Measurements from ENCODE around the gene OR5A2. TPM values are rescaled to one million over a fixed set of nuclear protein-coding genes. Genes with fewer than 3 reads are reported as not detected.

OR5A2 gene
- total and polyA plus RNA-seq, 10 of the 15 experiments (the other 5 are each of a cell fraction or from before 2014, with no cell fraction given): not detected

DNA sequence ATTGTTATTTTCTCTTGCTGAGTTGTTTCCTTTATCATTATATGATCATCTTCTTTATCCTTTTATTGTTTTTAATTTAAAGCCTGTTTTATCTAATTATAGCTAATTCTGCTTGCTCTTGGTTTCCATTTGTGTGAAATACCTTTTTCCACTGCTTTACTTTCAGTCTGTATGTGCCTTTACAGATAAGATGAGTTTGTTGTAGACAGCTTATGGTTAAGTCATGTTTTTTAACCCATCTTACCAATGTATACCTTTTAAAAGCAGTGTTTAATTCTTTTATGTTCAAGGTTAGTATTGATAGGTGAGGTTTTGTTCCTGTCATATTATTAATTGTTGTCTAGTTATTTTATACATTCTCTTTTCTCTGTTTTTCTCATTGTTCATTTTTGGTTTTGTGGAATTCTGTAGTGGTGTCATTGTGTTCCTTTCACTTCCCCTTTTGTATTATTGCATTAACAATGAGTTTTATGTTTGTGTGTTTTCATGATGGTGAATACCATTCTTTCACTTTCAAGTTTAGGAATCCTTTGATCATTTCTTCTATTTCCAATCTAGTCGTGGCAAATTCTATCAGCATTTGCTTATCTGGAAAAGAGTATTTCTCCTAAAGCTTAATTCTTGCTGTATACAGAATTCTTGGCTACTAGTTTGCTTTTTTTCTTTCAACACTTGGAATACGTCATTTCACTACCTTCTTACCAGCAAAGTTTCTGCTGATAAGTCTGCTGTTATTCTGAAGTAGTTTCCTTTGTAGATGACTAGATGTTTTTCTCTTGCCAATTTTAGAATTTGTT lies 45.8 kb downstream of the OR5A2 start (continued):
- TF ChIP-seq, protein P1, sequence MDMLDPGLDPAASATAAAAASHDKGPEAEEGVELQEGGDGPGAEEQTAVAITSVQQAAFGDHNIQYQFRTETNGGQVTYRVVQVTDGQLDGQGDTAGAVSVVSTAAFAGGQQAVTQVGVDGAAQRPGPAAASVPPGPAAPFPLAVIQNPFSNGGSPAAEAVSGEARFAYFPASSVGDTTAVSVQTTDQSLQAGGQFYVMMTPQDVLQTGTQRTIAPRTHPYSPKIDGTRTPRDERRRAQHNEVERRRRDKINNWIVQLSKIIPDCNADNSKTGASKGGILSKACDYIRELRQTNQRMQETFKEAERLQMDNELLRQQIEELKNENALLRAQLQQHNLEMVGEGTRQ (IDR thresholded peaks at IDR 0.05; ENCODE audit: borderline replicate concordance, low read depth, low read length): no peak
- TF ChIP-seq ESRRA (IDR thresholded peaks at IDR 0.05; ENCODE audit: low read length) (no peak), PAX5 (IDR thresholded peaks at IDR 0.05; ENCODE audit: borderline replicate concordance, low read depth, low read length) (0 out of 2 replicates have a peak, but pooled peaks have one; percentile 17), POU2F2 (IDR thresholded peaks at IDR 0.05; ENCODE audit: borderline replicate concordance, low read depth, low read length) (0 out of 3 replicates have a peak, but pooled peaks have one; percentile 22), ZNF24 (IDR thresholded peaks at IDR 0.05) (peak; percentile 96), IKZF2 (IDR thresholded peaks at IDR 0.05) (peak; percentile 100), FOXM1 (IDR thresholded peaks at IDR 0.05; ENCODE audit: low read depth, low read length) (peak; percentile 84; the same call in 1 of the 2 replicates), MEF2A (IDR thresholded peaks at IDR 0.05; ENCODE audit: insufficient read depth, low read depth, low read length) (peak; percentile 43; the same call in 1 of the 2 replicates), ZNF274 (IDR thresholded peaks at IDR 0.05; ENCODE audit: insufficient read depth, insufficient read length) (no peak), EED (IDR thresholded peaks at IDR 0.05; ENCODE audit: low read depth) (no peak), CBX5 (IDR thresholded peaks at IDR 0.05; ENCODE audit: low read depth) (peak; percentile 85; the same call in 1 of the 2 replicates), STAT3 (IDR thresholded peaks at IDR 0.05; ENCODE audit: low read depth, low read length) (no peak), MEF2B (IDR thresholded peaks at IDR 0.05; ENCODE audit: partially characterized antibody, poor library complexity, severe bottlenecking) (peak; percentile 71), YBX1 (IDR thresholded peaks at IDR 0.05) (no peak), SUPT20H (IDR thresholded peaks at IDR 0.05; ENCODE audit: borderline replicate concordance, control insufficient read depth, low read depth, low read length) (no peak)
- TF ChIP-seq, protein P2, sequence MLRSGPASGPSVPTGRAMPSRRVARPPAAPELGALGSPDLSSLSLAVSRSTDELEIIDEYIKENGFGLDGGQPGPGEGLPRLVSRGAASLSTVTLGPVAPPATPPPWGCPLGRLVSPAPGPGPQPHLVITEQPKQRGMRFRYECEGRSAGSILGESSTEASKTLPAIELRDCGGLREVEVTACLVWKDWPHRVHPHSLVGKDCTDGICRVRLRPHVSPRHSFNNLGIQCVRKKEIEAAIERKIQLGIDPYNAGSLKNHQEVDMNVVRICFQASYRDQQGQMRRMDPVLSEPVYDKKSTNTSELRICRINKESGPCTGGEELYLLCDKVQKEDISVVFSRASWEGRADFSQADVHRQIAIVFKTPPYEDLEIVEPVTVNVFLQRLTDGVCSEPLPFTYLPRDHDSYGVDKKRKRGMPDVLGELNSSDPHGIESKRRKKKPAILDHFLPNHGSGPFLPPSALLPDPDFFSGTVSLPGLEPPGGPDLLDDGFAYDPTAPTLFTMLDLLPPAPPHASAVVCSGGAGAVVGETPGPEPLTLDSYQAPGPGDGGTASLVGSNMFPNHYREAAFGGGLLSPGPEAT (IDR thresholded peaks at IDR 0.05; ENCODE audit: low read depth): peak; percentile 99
- TF ChIP-seq, protein P3, sequence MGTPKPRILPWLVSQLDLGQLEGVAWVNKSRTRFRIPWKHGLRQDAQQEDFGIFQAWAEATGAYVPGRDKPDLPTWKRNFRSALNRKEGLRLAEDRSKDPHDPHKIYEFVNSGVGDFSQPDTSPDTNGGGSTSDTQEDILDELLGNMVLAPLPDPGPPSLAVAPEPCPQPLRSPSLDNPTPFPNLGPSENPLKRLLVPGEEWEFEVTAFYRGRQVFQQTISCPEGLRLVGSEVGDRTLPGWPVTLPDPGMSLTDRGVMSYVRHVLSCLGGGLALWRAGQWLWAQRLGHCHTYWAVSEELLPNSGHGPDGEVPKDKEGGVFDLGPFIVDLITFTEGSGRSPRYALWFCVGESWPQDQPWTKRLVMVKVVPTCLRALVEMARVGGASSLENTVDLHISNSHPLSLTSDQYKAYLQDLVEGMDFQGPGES (IDR thresholded peaks at IDR 0.05): no peak
- TF ChIP-seq, protein P4, sequence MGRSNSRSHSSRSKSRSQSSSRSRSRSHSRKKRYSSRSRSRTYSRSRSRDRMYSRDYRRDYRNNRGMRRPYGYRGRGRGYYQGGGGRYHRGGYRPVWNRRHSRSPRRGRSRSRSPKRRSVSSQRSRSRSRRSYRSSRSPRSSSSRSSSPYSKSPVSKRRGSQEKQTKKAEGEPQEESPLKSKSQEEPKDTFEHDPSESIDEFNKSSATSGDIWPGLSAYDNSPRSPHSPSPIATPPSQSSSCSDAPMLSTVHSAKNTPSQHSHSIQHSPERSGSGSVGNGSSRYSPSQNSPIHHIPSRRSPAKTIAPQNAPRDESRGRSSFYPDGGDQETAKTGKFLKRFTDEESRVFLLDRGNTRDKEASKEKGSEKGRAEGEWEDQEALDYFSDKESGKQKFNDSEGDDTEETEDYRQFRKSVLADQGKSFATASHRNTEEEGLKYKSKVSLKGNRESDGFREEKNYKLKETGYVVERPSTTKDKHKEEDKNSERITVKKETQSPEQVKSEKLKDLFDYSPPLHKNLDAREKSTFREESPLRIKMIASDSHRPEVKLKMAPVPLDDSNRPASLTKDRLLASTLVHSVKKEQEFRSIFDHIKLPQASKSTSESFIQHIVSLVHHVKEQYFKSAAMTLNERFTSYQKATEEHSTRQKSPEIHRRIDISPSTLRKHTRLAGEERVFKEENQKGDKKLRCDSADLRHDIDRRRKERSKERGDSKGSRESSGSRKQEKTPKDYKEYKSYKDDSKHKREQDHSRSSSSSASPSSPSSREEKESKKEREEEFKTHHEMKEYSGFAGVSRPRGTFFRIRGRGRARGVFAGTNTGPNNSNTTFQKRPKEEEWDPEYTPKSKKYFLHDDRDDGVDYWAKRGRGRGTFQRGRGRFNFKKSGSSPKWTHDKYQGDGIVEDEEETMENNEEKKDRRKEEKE (IDR thresholded peaks at IDR 0.05): no peak
- TF ChIP-seq, protein P5, sequence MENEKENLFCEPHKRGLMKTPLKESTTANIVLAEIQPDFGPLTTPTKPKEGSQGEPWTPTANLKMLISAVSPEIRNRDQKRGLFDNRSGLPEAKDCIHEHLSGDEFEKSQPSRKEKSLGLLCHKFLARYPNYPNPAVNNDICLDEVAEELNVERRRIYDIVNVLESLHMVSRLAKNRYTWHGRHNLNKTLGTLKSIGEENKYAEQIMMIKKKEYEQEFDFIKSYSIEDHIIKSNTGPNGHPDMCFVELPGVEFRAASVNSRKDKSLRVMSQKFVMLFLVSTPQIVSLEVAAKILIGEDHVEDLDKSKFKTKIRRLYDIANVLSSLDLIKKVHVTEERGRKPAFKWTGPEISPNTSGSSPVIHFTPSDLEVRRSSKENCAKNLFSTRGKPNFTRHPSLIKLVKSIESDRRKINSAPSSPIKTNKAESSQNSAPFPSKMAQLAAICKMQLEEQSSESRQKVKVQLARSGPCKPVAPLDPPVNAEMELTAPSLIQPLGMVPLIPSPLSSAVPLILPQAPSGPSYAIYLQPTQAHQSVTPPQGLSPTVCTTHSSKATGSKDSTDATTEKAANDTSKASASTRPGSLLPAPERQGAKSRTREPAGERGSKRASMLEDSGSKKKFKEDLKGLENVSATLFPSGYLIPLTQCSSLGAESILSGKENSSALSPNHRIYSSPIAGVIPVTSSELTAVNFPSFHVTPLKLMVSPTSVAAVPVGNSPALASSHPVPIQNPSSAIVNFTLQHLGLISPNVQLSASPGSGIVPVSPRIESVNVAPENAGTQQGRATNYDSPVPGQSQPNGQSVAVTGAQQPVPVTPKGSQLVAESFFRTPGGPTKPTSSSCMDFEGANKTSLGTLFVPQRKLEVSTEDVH (IDR thresholded peaks at IDR 0.05; ENCODE audit: low read depth, partially characterized antibody): peak; percentile 25

Measured in GM12878 (cell line).